ENCODE measurements around the gene BANP. TPM values are rescaled to one million over a fixed set of nuclear protein-coding genes. Genes with fewer than 3 reads are reported as not detected.
"Not testable (repeated sequence)": the region's sequence is repeated elsewhere in the genome, so short reads cannot be mapped to it uniquely, and the experiment has no call there.

The BANP gene
- total and polyA plus RNA-seq, 2 of the 8 experiments (the other 6 are each of a cell fraction or from before 2014, with no cell fraction given) = 25.8 to 39.8 TPM

DNA sequence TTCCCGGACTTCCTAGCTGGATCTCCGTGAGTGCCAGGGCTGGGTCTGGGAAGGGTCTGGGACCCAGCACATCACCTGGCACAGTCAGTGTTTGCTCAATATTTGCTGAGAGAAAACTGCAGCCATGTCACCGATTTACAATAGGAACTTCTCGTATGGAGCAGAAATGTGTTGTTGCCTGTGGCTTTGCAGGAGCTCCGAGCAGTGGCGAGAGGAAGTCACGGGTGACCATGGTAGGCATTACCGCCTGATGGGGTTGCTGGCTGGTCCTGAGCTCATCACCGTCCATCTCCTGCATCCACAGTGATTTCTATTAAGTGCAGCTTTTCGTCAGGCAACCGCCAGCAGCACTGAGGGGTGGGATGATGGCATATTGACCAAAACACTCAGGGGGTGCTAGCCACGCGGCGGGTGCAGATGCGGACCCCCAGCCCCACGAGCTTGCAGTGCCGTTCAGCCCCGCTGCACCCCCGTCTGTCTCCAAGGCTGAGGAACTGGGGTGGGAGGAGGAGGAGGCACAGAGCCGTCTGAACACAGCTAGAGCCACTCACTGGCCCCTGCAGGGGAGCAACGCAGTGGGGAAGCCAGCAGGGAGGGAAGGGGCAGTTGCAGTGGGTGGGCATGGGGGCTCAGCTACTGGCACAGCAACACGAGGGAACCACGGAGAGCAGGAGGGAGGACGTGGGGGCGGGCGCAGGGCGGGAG lies 37.1 kb upstream of the BANP start:
- not testable (repeated sequence) for H4K8ac ChIP-seq (ENCODE audit: extremely low read depth, insufficient read depth, low read length); FAIRE-seq; H3K9me3 ChIP-seq (ENCODE audit: insufficient read depth in 2 of 2, low read depth in 1 of 2, low read length in 1 of 2); H3K4ac ChIP-seq (replicated peaks; ENCODE audit: insufficient read length, low read depth, low read length); H3K23me2 ChIP-seq (ENCODE audit: low read depth, low read length); H3K18ac ChIP-seq (ENCODE audit: extremely low read depth, low read length); H3K27me3 ChIP-seq (replicated peaks in 1 of 4; ENCODE audit: control insufficient read depth in 3 of 4, extremely low read depth in 1 of 4, insufficient read depth in 3 of 4, low read length in 3 of 4); H3K9ac ChIP-seq (replicated peaks in 1 of 4; ENCODE audit: extremely low read depth in 1 of 4, low read depth in 3 of 4, low read length in 3 of 4); H2AFZ ChIP-seq (ENCODE audit: low read length); H3K4me1 ChIP-seq (replicated peaks in 1 of 4; ENCODE audit: control insufficient read depth in 3 of 4, insufficient read depth in 4 of 4, low read length in 3 of 4); H2BK5ac ChIP-seq (ENCODE audit: low read depth, low read length); H2BK12ac ChIP-seq (ENCODE audit: low read depth, low read length); H3K14ac ChIP-seq (ENCODE audit: insufficient read length); H2BK120ac ChIP-seq (replicated peaks; ENCODE audit: low read depth, low read length); H2BK15ac ChIP-seq (ENCODE audit: low read length); H4K5ac ChIP-seq (ENCODE audit: insufficient read length, low read depth, low read length); H3K36me3 ChIP-seq (ENCODE audit: control insufficient read depth in 2 of 4, insufficient read depth in 4 of 4, low read length in 3 of 4); H4K20me1 ChIP-seq (replicated peaks in 1 of 2; ENCODE audit: control insufficient read depth in 1 of 2, insufficient read depth in 2 of 2, low read length in 2 of 2); H3K56ac ChIP-seq (replicated peaks; ENCODE audit: insufficient read length, low read depth, low read length); H2AK5ac ChIP-seq (ENCODE audit: low read depth, low read length); H2BK20ac ChIP-seq (ENCODE audit: low read length); H3K27ac ChIP-seq (ENCODE audit: low read depth, low read length); H4K91ac ChIP-seq (replicated peaks; ENCODE audit: insufficient read length, low read length); DNase-seq (ENCODE audit: low read depth in 1 of 2, low spot score in 2 of 2); H3K79me1 ChIP-seq (ENCODE audit: low read depth, low read length); H3K4me3 ChIP-seq (ENCODE audit: extremely low read depth in 1 of 4, insufficient read depth in 2 of 4, low read depth in 3 of 4, low read length in 4 of 4); H3K23ac ChIP-seq (ENCODE audit: insufficient read length); H3K4me2 ChIP-seq (ENCODE audit: insufficient read depth in 1 of 2, low read depth in 2 of 2, low read length in 2 of 2); H3K79me2 ChIP-seq (ENCODE audit: control insufficient read depth in 1 of 2, insufficient read depth in 2 of 2, low read length in 2 of 2)
- POLR2A ChIA-PET (ENCODE audit: partially characterized antibody) = interaction anchor here (1.1 kb wide), 1 partner anchor 45 kb away, joined by 4 read pairs; the partner anchor contains the start of gene SLC7A5
- WGBS, 2 experiments (ENCODE audit: extremely low coverage in 1 of 2, insufficient coverage in 1 of 2, insufficient read length in 1 of 2, insufficient replicate concordance in 2 of 2, low coverage in 1 of 2, low lambda C conversion rate in 2 of 2, missing lambda C conversion rate in 1 of 2) = 89% methylated on average over 19 of the region's 27 CpGs; no CpG with 5 or more reads in 1 of the 2 experiments
- CTCF ChIA-PET (ENCODE audit: partially characterized antibody) = interaction anchor here (0.8 to 4.1 kb wide), 16 partner anchors 9 to 249 kb away, joined by 3 to 21 read pairs (median 3); no protein-coding TSS in a partner anchor
